CD4-positive, alpha-beta T cell treated with Interleukin-10 for 1 hour (primary cell): ENCODE measurements around the gene EPHA10.

Source experiments
- DNase-seq: peaks from one replicate; pipeline ENCODE4 v3.0.0-alpha.2; 2020

Gene EPHA10

DNA sequence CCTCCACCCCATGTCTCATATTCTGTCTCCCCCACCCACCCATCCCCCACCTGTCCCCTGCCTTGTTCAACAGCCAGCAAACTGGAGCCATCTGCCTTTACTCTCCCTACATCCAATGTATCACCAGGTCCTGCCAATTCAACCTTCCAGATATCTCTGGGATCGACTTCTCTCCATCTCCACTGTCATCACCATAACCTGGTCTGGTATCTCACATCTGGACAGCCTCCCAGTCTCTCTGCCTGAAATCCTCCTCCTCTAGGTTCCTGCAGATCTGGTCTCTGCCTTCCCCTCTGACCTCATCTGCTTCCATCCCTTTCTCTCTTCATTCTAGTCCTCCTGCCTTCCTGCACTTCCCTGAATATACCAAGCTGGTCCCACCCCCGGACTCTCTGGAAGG is 94.8 kb downstream of the EPHA10 start:
- DNase-seq = no peak

DNA sequence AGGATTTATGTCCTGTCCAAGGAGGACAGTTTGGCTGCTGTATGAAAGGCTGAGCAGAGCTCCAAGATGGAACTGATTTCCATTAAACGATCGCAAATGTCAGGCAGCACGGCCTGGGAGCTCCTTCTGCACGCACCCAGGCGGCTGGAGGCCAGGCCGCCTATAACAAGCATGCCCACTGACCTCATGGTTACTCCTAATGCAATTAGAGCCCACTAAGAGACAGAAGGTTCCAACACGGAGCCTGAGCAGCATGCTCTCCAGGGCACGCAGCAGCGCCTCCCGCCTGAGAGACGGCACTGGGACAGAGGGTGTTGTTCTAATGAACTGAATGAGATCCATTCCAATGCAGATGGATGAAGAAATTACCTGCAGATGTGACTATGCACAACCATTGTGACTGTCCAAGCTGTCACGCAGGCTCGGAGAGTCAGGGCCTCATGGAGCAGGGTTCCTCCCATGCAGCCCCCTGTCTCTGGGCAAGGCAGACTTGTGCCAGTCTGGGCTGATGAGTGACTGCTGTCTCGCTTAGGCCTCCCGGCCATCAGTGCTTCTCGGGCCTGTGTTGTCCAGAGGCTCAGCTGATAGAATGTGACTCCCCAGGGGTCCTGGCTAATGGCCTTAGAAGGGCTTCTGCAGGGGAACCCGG is 97.8 kb downstream of the EPHA10 start:
- DNase-seq = no peak

DNA sequence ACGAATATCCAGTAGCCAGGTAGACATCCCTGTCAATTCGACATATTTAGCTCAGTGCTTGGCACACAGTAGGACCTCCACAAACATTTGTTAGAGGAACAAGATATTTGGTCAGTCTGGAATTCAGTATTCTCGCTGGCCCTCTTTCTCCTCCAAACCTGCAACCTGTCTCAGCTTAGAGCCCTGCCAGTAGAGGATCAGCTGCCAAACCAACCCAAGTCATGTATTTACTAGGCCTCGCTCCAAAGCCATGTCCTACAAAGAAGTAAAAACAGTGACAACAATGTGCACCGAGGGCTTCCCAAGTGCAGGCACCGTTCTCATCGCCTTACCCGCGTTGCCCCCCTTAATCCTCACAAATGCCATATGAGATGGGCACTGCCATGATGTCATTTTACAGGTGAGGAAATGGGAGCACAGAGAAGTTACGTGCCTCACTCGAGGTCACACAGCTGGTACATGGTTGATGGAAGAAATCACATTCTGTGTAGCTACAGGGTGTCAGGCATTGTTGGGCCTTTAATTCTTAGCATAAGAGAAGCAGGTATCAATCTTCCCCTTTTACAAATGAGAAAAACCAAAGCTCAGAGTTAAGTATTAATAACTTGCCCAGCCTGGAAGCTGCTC is 98.6 kb downstream of the EPHA10 start:
- DNase-seq = no peak
